Tibial nerve (tissue), 4 donors: Measurements from ENCODE around the gene DTX3.

ENCODE experiments used
- CTCF ChIP-seq, 5 experiments: fragments of 200-600 bp in 3 of 5; fragments of 450-650 bp in 2 of 5; sonication (generic) in 3 of 5; IDR thresholded peaks; one replicate each; pipeline ENCODE4 v1.5.1; 2016 to 2019; ENCODE audit warnings: antibody characterized with exemption in 5 of 5, mild to moderate bottlenecking in 3 of 5, moderate library complexity in 2 of 5
- EP300 ChIP-seq, 2 donors: sonication (generic); formaldehyde crosslinking; IDR thresholded peaks; one replicate each; pipeline ENCODE4 v1.6.1; 2017; ENCODE audit warnings: antibody characterized with exemption in 2 of 2, mild to moderate bottlenecking in 1 of 2
- POLR2A ChIP-seq, 2 donors: fragments of 450-650 bp; IDR thresholded peaks; one replicate each; pipeline ENCODE4 v1.6.1; 2017; ENCODE audit warnings: antibody characterized with exemption in 2 of 2, mild to moderate bottlenecking in 2 of 2, moderate library complexity in 2 of 2

DNA sequence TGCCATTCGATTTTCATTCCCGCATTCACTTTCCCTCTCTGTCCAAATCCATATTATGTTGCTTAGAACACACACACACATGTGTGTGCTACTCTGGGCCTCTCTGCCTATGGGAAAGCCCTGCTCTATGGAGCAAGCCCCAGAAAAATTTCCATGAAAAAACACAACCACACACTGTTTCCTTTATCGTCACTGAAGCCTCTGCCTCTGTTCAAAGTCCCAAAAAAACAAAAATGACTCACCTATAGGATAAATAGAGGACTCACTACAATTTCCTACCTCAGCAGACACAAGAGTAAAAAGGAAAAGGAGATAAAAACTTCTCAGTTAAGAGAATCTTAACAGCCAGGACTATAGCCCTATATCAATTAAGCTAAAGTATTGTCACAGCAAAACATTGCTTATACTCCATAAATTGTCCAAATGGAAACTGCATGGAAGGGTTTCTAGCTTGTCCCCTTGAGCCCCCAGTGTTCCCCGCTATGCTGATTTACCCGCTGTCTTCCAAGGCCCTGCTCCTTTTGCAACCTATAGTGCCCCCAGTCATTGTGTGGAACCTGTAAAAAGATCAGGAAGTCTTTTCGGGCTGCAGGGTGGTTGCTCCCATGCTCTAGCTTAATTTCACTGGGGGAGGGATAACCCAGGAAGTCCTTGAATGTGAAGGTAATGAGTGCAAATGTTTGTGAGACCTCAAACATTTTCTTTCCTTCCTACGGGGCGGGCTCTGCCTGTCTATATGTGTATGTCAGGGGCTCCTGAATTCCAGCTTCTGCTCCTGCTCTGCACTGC, 24.8 kb upstream of the DTX3 start:
- TF ChIP-seq CTCF (IDR thresholded peaks at IDR 0.05) (no peak), EP300 (IDR thresholded peaks at IDR 0.05) (no peak), POLR2A (IDR thresholded peaks at IDR 0.05) (no peak)
